A549 (cell line): ENCODE results near the gene PPP1R12B. TPM values are rescaled to one million over a fixed set of nuclear protein-coding genes. Genes with fewer than 3 reads are reported as not detected.
"Not testable (repeated sequence)": the region's sequence is repeated elsewhere in the genome, so short reads cannot be mapped to it uniquely, and the experiment has no call there.

ENCODE experiments used
- ATAC-seq, 2 experiments: fragments of 200-7000 bp in 1 of 2; fragments of >200 bp in 1 of 2; cut with Nextera tagmentation in 1 of 2; cut with Tn5 transposase in 1 of 2; 3 replicates each; pipeline versions ENCODE4 v1.8.0 to v1.9.1; 2018 to 2020; ENCODE audit warnings: mild to moderate bottlenecking in 1 of 2, moderate library complexity in 1 of 2
- CTCF ChIA-PET: fragments of 300-600 bp; sonication (Branson Sonifier 250); formaldehyde crosslinking; extraction: SDS; loops from one replicate; lab custom pipeline; 2021; ENCODE audit warnings: antibody characterized with exemption, inconsistent platforms; lab: Yijun Ruan, JAX
- POLR2A ChIA-PET: fragments of 350-600 bp; formaldehyde crosslinking; extraction: SDS; loops from one replicate; lab custom pipeline; 2021; ENCODE audit warnings: antibody characterized with exemption, inconsistent platforms; lab: Yijun Ruan, JAX
- DNase-seq, 2 experiments: peaks; one replicate each; pipeline versions ENCODE4 v3.0.0 to v3.0.0-alpha.2; 2011 to 2016; ENCODE audit warnings: low read depth in 1 of 2, low spot score in 1 of 2
- FAIRE-seq: peaks from 2 replicates; lab custom pipeline; 2011; peaks lifted over from hg19 to GRCh38; lab: Jason Lieb, UNC
- H3K27ac ChIP-seq, 2 experiments: fragments of >200 bp; sonication (Bioruptor Twin); formaldehyde crosslinking; 3 replicates each; pipeline ENCODE4 v1.5.1; 2016 to 2017
- H3K4me1 ChIP-seq: fragments of >200 bp; sonication (Bioruptor Twin); formaldehyde crosslinking; 3 replicates; pipeline ENCODE4 v1.6.1; 2016
- H3K4me2 ChIP-seq: fragments of >200 bp; sonication (Bioruptor Twin); formaldehyde crosslinking; 3 replicates; pipeline ENCODE4 v1.6.1; 2016
- H3K4me3 ChIP-seq: fragments of >200 bp; sonication (Bioruptor Twin); formaldehyde crosslinking; 3 replicates; pipeline ENCODE4 v1.5.1; 2016
- H3K9me3 ChIP-seq: fragments of >200 bp; sonication (Bioruptor Twin); formaldehyde crosslinking; 3 replicates; pipeline ENCODE4 v1.6.1; 2016
- BCL3 ChIP-seq: fragments of >200 bp; sonication (Bioruptor Twin); formaldehyde crosslinking; IDR thresholded peaks from 3 replicates; pipeline ENCODE4 v1.6.1; 2016
- CHD2 ChIP-seq: fragments of 150-350 bp; IDR thresholded peaks from 2 replicates; pipeline ENCODE4 v1.6.1; 2014; ENCODE audit warnings: low read length; ENCODE audit not compliant: partially characterized antibody
- EHF ChIP-seq: fragments of 250-450 bp; sonication (Bioruptor Pico); IDR thresholded peaks from 2 replicates; pipeline ENCODE4 v1.5.0; 2020; ENCODE audit warnings: mild to moderate bottlenecking
- FOSL2 ChIP-seq, 2 experiments: fragments of 450-650 bp in 1 of 2; fragments of >200 bp in 1 of 2; sonication (Bioruptor Twin) in 1 of 2; formaldehyde crosslinking; IDR thresholded peaks; 2 replicates each; pipeline versions ENCODE4 v1.5.0 to v1.6.1; 2016 to 2020; ENCODE audit warnings: mild to moderate bottlenecking in 1 of 2, moderate library complexity in 1 of 2
- GATA3 ChIP-seq: IDR thresholded peaks from 2 replicates; pipeline ENCODE4 v1.6.1; 2012; ENCODE audit warnings: borderline replicate concordance
- HES2 ChIP-seq: fragments of >200 bp; sonication (Bioruptor Twin); formaldehyde crosslinking; IDR thresholded peaks from 2 replicates; pipeline ENCODE4 v1.6.1; 2016
- HEYL ChIP-seq: fragments of 250-450 bp; sonication (Bioruptor Pico); IDR thresholded peaks from 2 replicates; pipeline ENCODE4 v1.8.0; 2021; ENCODE audit warnings: mild to moderate bottlenecking, moderate library complexity
- JUN ChIP-seq, 2 experiments: fragments of >200 bp; sonication (Bioruptor Twin); formaldehyde crosslinking; IDR thresholded peaks; 2 replicates in 1 of 2; 3 replicates in 1 of 2; pipeline ENCODE4 v1.6.1; 2016 to 2017
- MAFK ChIP-seq: fragments of 450-650 bp; IDR thresholded peaks from 2 replicates; pipeline ENCODE4 v1.6.1; 2014; ENCODE audit not compliant: partially characterized antibody
- NPAS2 ChIP-seq: fragments of 250-450 bp; sonication (Bioruptor Pico); IDR thresholded peaks from 2 replicates; pipeline ENCODE4 v1.8.0; 2022; ENCODE audit warnings: mild to moderate bottlenecking, moderate library complexity, borderline replicate concordance
- RAD21 ChIP-seq, 2 experiments: fragments of >200 bp in 1 of 2; sonication (Bioruptor Twin) in 1 of 2; formaldehyde crosslinking in 1 of 2; IDR thresholded peaks in 1 of 2; conservative IDR thresholded peaks in 1 of 2; 2 replicates in 1 of 2; 3 replicates in 1 of 2; pipeline ENCODE4 v1.6.1; 2012 to 2018; ENCODE audit warnings: inconsistent platforms in 1 of 2
- RARB ChIP-seq: fragments of 250-450 bp; sonication (Bioruptor Pico); IDR thresholded peaks from 2 replicates; pipeline ENCODE4 v1.8.0; 2021; ENCODE audit warnings: mild to moderate bottlenecking, moderate library complexity
- RCOR1 ChIP-seq: fragments of 150-350 bp; IDR thresholded peaks from 2 replicates; pipeline ENCODE4 v1.6.1; 2014; ENCODE audit warnings: antibody characterized with exemption, low read length, low read depth
- TFCP2L1 ChIP-seq: fragments of 250-450 bp; sonication (Bioruptor Pico); IDR thresholded peaks from 2 replicates; pipeline ENCODE4 v1.5.0; 2021; ENCODE audit warnings: mild to moderate bottlenecking
- TP53 ChIP-seq: fragments of 250-450 bp; sonication (Bioruptor Pico); IDR thresholded peaks from 2 replicates; pipeline ENCODE4 v1.5.0; 2021; ENCODE audit warnings: mild to moderate bottlenecking, moderate library complexity
- ZSCAN20 ChIP-seq: fragments of 250-450 bp; sonication (Bioruptor Pico); IDR thresholded peaks from 2 replicates; pipeline ENCODE4 v1.8.0; 2022; ENCODE audit warnings: mild to moderate bottlenecking, moderate library complexity
- WGBS: methylation state at CpG from one replicate; pipeline ENCODE4 v1.1.6; 2017; ENCODE audit errors: missing lambda C conversion rate; 5-methylcytosine and 5-hydroxymethylcytosine counted together
- polyA plus RNA-seq, 4 experiments: library from polyadenylated mRNA; depleted of rRNA in 3 of 4; stranded (reverse); fragments of >200 nt; fragmentation: RNase III in 1 of 4; extraction: RNeasy Plus Mini Kit Qiagen cat#74134 plus additional on column Dnase treatment in 1 of 4; gene quantifications; 2 replicates in 3 of 4; 3 replicates in 1 of 4; pipeline ENCODE4 v1.2.3, GENCODE V29; 2011 to 2017
- TF ChIP-seq, protein P1 (sequence below): IDR thresholded peaks from 2 replicates; pipeline ENCODE4 v1.6.1; 2012
- TF ChIP-seq, protein P2 (sequence below): fragments of 150-350 bp; IDR thresholded peaks from 2 replicates; pipeline ENCODE4 v1.6.1; 2014; ENCODE audit warnings: low read depth, mild to moderate bottlenecking, low read length

PPP1R12B gene
- polyA plus RNA-seq, 2 of the 4 experiments (the other 2 are of a cell fraction), result 3.3 to 12.1 TPM

DNA sequence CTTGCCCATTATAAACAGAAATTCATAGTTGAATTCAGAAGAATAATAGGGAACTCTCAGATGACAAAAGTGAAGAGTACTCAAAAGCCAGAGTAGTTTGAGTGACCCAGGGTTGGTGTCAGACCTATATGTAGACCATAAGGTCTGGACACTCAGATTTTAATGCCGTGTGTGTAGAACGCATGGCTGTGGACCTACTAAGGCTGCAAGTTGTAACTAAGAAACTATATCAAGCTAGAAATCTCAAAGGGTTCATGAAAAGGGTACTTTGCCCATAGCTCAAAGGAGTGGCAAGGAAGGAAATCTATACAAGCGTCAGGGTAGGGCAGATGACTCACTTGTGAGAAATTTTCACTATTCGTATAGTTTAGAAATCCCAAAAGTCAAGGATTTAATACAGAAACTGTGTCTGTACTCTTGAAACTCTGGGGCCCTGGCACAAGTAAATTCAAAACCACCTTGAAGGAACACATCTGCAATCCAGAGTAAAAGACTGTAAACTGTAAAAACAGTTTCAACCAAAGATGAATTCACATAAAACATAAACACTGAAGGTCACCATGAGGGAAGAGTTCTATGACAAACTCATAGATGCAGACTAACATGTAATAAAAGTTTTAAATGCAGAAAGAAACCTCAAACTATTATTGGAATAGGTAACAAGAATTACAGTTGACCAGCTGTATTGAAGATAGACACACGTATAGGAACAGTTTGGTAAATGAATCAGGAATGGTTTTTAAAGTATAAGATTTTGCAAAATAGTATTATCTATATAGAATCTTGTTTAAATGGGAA, 108.1 kb downstream of the PPP1R12B start:
- TF ChIP-seq GATA3, result peak; percentile 36; the same call in 1 of the 2 replicates
- peak; percentile 38; the same call in 1 of the 2 replicates for TF ChIP-seq FOSL2 (IDR thresholded peaks at IDR 0.05)
- TF ChIP-seq FOSL2 (CRISPR knock-in tag; IDR thresholded peaks at IDR 0.05), result peak; percentile 79
- Histone ChIP-seq H3K4me1 (peaks cover 42% of the 10 kb centered on the region), H3K4me2 (peak overlapping the region; percentile 72), H3K27ac (peak overlapping the region; percentile 70 to 82)
- H3K9me3 ChIP-seq, POLR2A ChIA-PET, H3K4me3 ChIP-seq, FAIRE-seq: not testable (repeated sequence)
- DNase-seq (peak; percentile 23 to 74), ATAC-seq (peak; percentile 80 to 90)
- CTCF ChIA-PET, result interaction anchor here (0.6 kb wide), 1 partner anchor 86 kb away, joined by 3 read pairs; no protein-coding TSS in a partner anchor
- WGBS, result 16% methylated on average over 5 of the region's 5 CpGs

- POLR2A ChIA-PET, H3K9me3 ChIP-seq, H3K4me3 ChIP-seq, H3K4me2 ChIP-seq, DNase-seq, FAIRE-seq, ATAC-seq: not testable (repeated sequence)
- H3K4me1 ChIP-seq, result peaks cover 42% of the 10 kb centered on the region
- CTCF ChIA-PET, result interaction anchor here (1.4 kb wide), 1 partner anchor 261 kb away, joined by 8 read pairs; no protein-coding TSS in a partner anchor
- H3K27ac ChIP-seq, result peak overlapping the region in 1 of 2 experiments; percentile 28; a peak in 3 of 6 replicates
These were observed 110.2 kb downstream of the PPP1R12B start for GRCh38 chr1:202458651-202459050.

GRCh38 chr1:202459470-202460142, 111.1 kb downstream of the PPP1R12B start:
- H3K27ac ChIP-seq, result peak overlapping the region in 1 of 2 experiments; percentile 49; a peak in 2 of 6 replicates
- CTCF ChIA-PET, result interaction anchor here (1.4 kb wide), 1 partner anchor 260 kb away, joined by 8 read pairs; no protein-coding TSS in a partner anchor
- DNase-seq (peak in 1 of 2 experiments; percentile 17), ATAC-seq (peak in 1 of 2 experiments; percentile 38; a peak in 3 of 6 replicates)
- H3K9me3 ChIP-seq, FAIRE-seq, H3K4me3 ChIP-seq, POLR2A ChIA-PET: not testable (repeated sequence)
- peaks cover 46% of the 10 kb centered on the region for H3K4me1 ChIP-seq
- H3K4me2 ChIP-seq, result peak overlapping the region; percentile 28

DNA sequence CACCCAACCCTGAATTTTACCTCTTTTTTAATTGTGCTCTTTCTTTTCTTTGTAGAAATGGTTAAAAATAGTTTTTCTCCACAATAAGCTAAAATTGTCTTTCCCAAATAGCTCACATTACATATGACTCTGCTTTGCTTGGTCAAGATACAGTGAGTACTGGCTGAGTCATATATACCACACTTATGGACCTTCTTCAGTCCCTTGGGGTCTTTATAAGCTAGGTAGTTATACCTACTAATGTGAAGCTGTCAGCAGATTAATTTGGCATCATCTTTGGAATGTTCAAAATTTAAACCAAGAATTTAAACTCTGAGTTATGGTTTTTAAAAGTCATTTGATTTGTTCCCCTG, 111.6 kb downstream of the PPP1R12B start:
- Histone ChIP-seq H3K4me2 (peak overlapping the region; percentile 28), H3K27ac (peak overlapping the region in 1 of 2 experiments; percentile 49; a peak in 1 of 6 replicates), H3K4me1 (peaks cover 51% of the 10 kb centered on the region)
- DNase-seq; H3K4me3 ChIP-seq; H3K9me3 ChIP-seq; POLR2A ChIA-PET; FAIRE-seq; TF ChIP-seq FOSL2 (IDR thresholded peaks at IDR 0.05): not testable (repeated sequence)
- 0 out of 2 replicates have a peak, but pooled peaks have one; percentile 24 for TF ChIP-seq FOSL2 (CRISPR knock-in tag; IDR thresholded peaks at IDR 0.05)
- ATAC-seq, result peak; percentile 65; a peak in 4 of 6 replicates
- CTCF ChIA-PET, result interaction anchor here (1.4 kb wide), 1 partner anchor 260 kb away, joined by 8 read pairs; no protein-coding TSS in a partner anchor

- Histone ChIP-seq H3K4me3 (no peak overlapping the region), H3K4me2 (no peak overlapping the region), H3K9me3 (no peaks in the 10 kb centered on the region), H3K27ac (no peak overlapping the region), H3K4me1 (peaks cover 52% of the 10 kb centered on the region)
- 79% methylated on average over 3 of the region's 3 CpGs for WGBS
- FAIRE-seq (no peak), DNase-seq (no peak), ATAC-seq (no peak)
- CTCF ChIA-PET, result interaction anchor here (1.9 to 3.1 kb wide), 3 partner anchors 118 to 137 kb away, joined by 6 to 9 read pairs (median 7); no protein-coding TSS in a partner anchor
- POLR2A ChIA-PET, result no interaction called here
- TF ChIP-seq NPAS2 (CRISPR knock-in tag) (no peak), CHD2 (no peak), ZSCAN20 (no peak), BCL3 (no peak), TFCP2L1 (CRISPR knock-in tag) (no peak), JUN (IDR thresholded peaks at IDR 0.05) (no peak), MAFK (no peak), TP53 (CRISPR knock-in tag) (no peak), RARB (CRISPR knock-in tag) (no peak), HES2 (no peak), RCOR1 (no peak), HEYL (CRISPR knock-in tag) (no peak), EHF (no peak), RAD21 (conservative IDR thresholded peaks at IDR 0.05 in 1 of 2, IDR thresholded peaks at IDR 0.05 in 1 of 2) (no peak)
- TF ChIP-seq, protein P1, sequence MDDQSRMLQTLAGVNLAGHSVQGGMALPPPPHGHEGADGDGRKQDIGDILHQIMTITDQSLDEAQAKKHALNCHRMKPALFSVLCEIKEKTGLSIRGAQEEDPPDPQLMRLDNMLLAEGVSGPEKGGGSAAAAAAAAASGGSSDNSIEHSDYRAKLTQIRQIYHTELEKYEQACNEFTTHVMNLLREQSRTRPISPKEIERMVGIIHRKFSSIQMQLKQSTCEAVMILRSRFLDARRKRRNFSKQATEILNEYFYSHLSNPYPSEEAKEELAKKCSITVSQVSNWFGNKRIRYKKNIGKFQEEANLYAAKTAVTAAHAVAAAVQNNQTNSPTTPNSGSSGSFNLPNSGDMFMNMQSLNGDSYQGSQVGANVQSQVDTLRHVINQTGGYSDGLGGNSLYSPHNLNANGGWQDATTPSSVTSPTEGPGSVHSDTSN, result no peak
- TF ChIP-seq, protein P2, sequence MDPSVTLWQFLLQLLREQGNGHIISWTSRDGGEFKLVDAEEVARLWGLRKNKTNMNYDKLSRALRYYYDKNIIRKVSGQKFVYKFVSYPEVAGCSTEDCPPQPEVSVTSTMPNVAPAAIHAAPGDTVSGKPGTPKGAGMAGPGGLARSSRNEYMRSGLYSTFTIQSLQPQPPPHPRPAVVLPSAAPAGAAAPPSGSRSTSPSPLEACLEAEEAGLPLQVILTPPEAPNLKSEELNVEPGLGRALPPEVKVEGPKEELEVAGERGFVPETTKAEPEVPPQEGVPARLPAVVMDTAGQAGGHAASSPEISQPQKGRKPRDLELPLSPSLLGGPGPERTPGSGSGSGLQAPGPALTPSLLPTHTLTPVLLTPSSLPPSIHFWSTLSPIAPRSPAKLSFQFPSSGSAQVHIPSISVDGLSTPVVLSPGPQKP, result no peak
These were observed 114.0 kb downstream of the PPP1R12B start for GRCh38 chr1:202462342-202463076.
